CD14-positive monocyte (primary cell): ENCODE measurements around the gene RNF152. TPM values are rescaled to one million over a fixed set of nuclear protein-coding genes. Genes with fewer than 3 reads are reported as not detected.

ENCODE experiments used
- DNase-seq, 3 donors: peaks; one replicate each; pipeline ENCODE4 v3.0.0-alpha.2; 2011 to 2022
- H2AFZ ChIP-seq: 2 replicates; pipeline ENCODE4 v1.6.0; 2012; ENCODE audit warnings: mild to moderate bottlenecking, low read depth, low read length, inconsistent platforms; ENCODE audit not compliant: insufficient read depth, poor library complexity, severe bottlenecking
- H3K27ac ChIP-seq, 2 donors: 1 replicate in 1 of 2; 2 replicates in 1 of 2; pipeline ENCODE4 v1.5.1; 2012 to 2013; ENCODE audit warnings: low read length in 2 of 2, control low read depth in 1 of 2, inconsistent platforms in 1 of 2, low read depth in 1 of 2, mild to moderate bottlenecking in 1 of 2
- H3K27me3 ChIP-seq, 2 donors: one replicate each; pipeline versions ENCODE4 v1.6.0 to v1.6.1; 2011 to 2013; ENCODE audit warnings: low read length in 2 of 2; ENCODE audit not compliant: control insufficient read depth in 2 of 2, insufficient read depth in 2 of 2
- H3K36me3 ChIP-seq, 2 donors: replicated peaks in 1 of 2; 1 replicate in 1 of 2; 2 replicates in 1 of 2; pipeline versions ENCODE4 v1.5.1 to v1.6.1; 2012 to 2013; ENCODE audit warnings: low read length in 2 of 2, control low read depth in 1 of 2, inconsistent platforms in 1 of 2, mild to moderate bottlenecking in 1 of 2; ENCODE audit not compliant: insufficient read depth in 2 of 2, control insufficient read depth in 1 of 2
- H3K4me1 ChIP-seq, 2 donors: 1 replicate in 1 of 2; 2 replicates in 1 of 2; pipeline versions ENCODE4 v1.5.1 to v1.6.1; 2012 to 2013; ENCODE audit warnings: low read length in 2 of 2, control low read depth in 1 of 2, inconsistent platforms in 1 of 2, mild to moderate bottlenecking in 1 of 2, moderate library complexity in 1 of 2; ENCODE audit not compliant: insufficient read depth in 2 of 2, control insufficient read depth in 1 of 2
- H3K4me2 ChIP-seq: replicated peaks from 2 replicates; pipeline ENCODE3; 2012; ENCODE audit warnings: low read length, moderate library complexity, mild to moderate bottlenecking; ENCODE audit not compliant: poor library complexity, severe bottlenecking; ENCODE audit errors: extremely low read depth
- H3K4me3 ChIP-seq, 3 experiments: fragments of 200-600 bp in 1 of 3; sonication (generic) in 1 of 3; replicated peaks in 1 of 3; 1 replicate in 2 of 3; 2 replicates in 1 of 3; pipeline ENCODE4 v1.5.1; 2011 to 2013; ENCODE audit warnings: low read length in 3 of 3, mild to moderate bottlenecking in 3 of 3, control low read depth in 2 of 3, low read depth in 2 of 3, inconsistent platforms in 1 of 3, moderate library complexity in 1 of 3
- H3K79me2 ChIP-seq: 2 replicates; pipeline ENCODE4 v1.6.0; 2012; ENCODE audit warnings: mild to moderate bottlenecking, control low read depth, inconsistent platforms, low read length, moderate library complexity; ENCODE audit not compliant: insufficient read depth
- H3K9ac ChIP-seq: 2 replicates; pipeline ENCODE4 v1.6.0; 2017; ENCODE audit warnings: low read length, mild to moderate bottlenecking; ENCODE audit not compliant: insufficient read depth, poor library complexity, severe bottlenecking
- H3K9me3 ChIP-seq, 2 donors: replicated peaks in 1 of 2; 1 replicate in 1 of 2; 2 replicates in 1 of 2; pipeline versions ENCODE4 v1.5.1 to v1.6.1; 2012 to 2013; ENCODE audit warnings: low read length in 2 of 2, control low read depth in 1 of 2; ENCODE audit not compliant: control insufficient read depth in 1 of 2, insufficient read depth in 1 of 2
- H4K20me1 ChIP-seq: 2 replicates; pipeline ENCODE4 v1.6.0; 2012; ENCODE audit warnings: mild to moderate bottlenecking, low read length, control low read depth, moderate library complexity; ENCODE audit not compliant: insufficient read depth
- H3K27ac Mint-ChIP-seq, 7 donors: one replicate each; pipeline ENCODE4 v1.8.0; 2020; ENCODE audit warnings: mild to moderate bottlenecking in 7 of 7, mixed read lengths in 7 of 7, moderate library complexity in 6 of 7, inconsistent platforms in 2 of 7
- H3K27me3 Mint-ChIP-seq, 3 donors: one replicate each; pipeline ENCODE4 v1.8.0; 2021 to 2022; ENCODE audit warnings: low read depth in 3 of 3, mild to moderate bottlenecking in 3 of 3, mixed read lengths in 3 of 3, moderate library complexity in 3 of 3, inconsistent platforms in 1 of 3
- H3K36me3 Mint-ChIP-seq, 2 donors: one replicate each; pipeline ENCODE4 v1.8.0; 2020; ENCODE audit warnings: mixed read lengths in 2 of 2, inconsistent platforms in 1 of 2, mild to moderate bottlenecking in 1 of 2
- H3K4me1 Mint-ChIP-seq: one replicate; pipeline ENCODE4 v1.8.0; 2020; ENCODE audit warnings: mild to moderate bottlenecking, mixed read lengths
- H3K4me3 Mint-ChIP-seq, 2 donors: one replicate each; pipeline ENCODE4 v1.8.0; 2020; ENCODE audit warnings: mild to moderate bottlenecking in 2 of 2, mixed read lengths in 2 of 2, moderate library complexity in 1 of 2
- H3K9me3 Mint-ChIP-seq, 7 donors: one replicate each; pipeline ENCODE4 v1.8.0; 2020 to 2022; ENCODE audit warnings: mixed read lengths in 7 of 7, mild to moderate bottlenecking in 6 of 7, moderate library complexity in 6 of 7, inconsistent platforms in 2 of 7
- CTCF ChIP-seq: fragments of 200-600 bp; IDR thresholded peaks from one replicate; pipeline ENCODE4 v1.8.0; 2022; ENCODE audit warnings: antibody characterized with exemption, mild to moderate bottlenecking
- WGBS: methylation state at CpG from one replicate; pipeline ENCODE4 v1.1.5; 2013; ENCODE audit warnings: missing lambda C conversion rate; ENCODE audit not compliant: insufficient coverage; 5-methylcytosine and 5-hydroxymethylcytosine counted together
- intact Hi-C, 2 donors: fragments of 100-400 bp; cut with micrococcal nuclease; formaldehyde crosslinking; loops; one replicate each; pipeline versions ENCODE4 v1.15.0 to v1.15.1; 2023
- polyA plus RNA-seq, 3 donors: library from polyadenylated mRNA; depleted of rRNA in 1 of 3; unstranded in 2 of 3; stranded (reverse) in 1 of 3; fragments of 300-500 nt in 2 of 3; fragments of >200 nt in 1 of 3; fragmentation: Illumina TruSeq in 2 of 3; gene quantifications; 1 replicate in 2 of 3; 2 replicates in 1 of 3; pipeline ENCODE4 v1.2.3, GENCODE V29; 2012 to 2021

RNF152 gene
- polyA plus RNA-seq, 3 donors: 0.03 to 0.54 (median 0.45) TPM

- no peak overlapping the region for H3K4me3 Mint-ChIP-seq
- no peak overlapping the region for H3K27ac Mint-ChIP-seq
- peaks cover 9 to 17% (median 15%) of the 10 kb centered on the region in 3 donors for H3K27me3 Mint-ChIP-seq
- no peak overlapping the region for H3K27ac ChIP-seq
- no peak overlapping the region for H2AFZ ChIP-seq
- H3K9ac ChIP-seq: no peak overlapping the region
- H3K27me3 ChIP-seq: peaks cover 0 to 6% of the 10 kb centered on the region in 2 donors
- H4K20me1 ChIP-seq: no peaks in the 10 kb centered on the region
- H3K9me3 ChIP-seq: no peaks in the 10 kb centered on the region
- no peaks in the 10 kb centered on the region for H3K36me3 ChIP-seq
- no peak for DNase-seq
- peaks cover 0 to 6% (median 2%) of the 10 kb centered on the region in 7 donors for H3K9me3 Mint-ChIP-seq
- no peak for TF ChIP-seq CTCF
- H3K79me2 ChIP-seq: no peaks in the 10 kb centered on the region
- H3K4me2 ChIP-seq: no peak overlapping the region
- no peaks in the 10 kb centered on the region for H3K36me3 Mint-ChIP-seq
- 100% methylated on average over 2 of the region's 5 CpGs for WGBS
- no peaks in the 10 kb centered on the region for H3K4me1 ChIP-seq
- no peak overlapping the region for H3K4me3 ChIP-seq
- intact Hi-C loops: no loop called here
- no peaks in the 10 kb centered on the region for H3K4me1 Mint-ChIP-seq
Observed at GRCh38 chr18:61817086-61817485, 75.7 kb downstream of the RNF152 start.

- peak overlapping the region in 1 of 2 donors; percentile 39 for H3K4me3 Mint-ChIP-seq
- intact Hi-C loops: no loop called here
- peaks cover 0 to 4% of the 10 kb centered on the region in 2 donors for H3K27me3 ChIP-seq
Observed at GRCh38 chr18:61815885-61816470, 76.8 kb downstream of the RNF152 start.

More at GRCh38 chr18:61815885-61816470, 76.8 kb downstream of the RNF152 start:
- no peak overlapping the region for H2AFZ ChIP-seq
- no peak overlapping the region for H3K4me2 ChIP-seq
- no peak for DNase-seq
- Mint-ChIP-seq H3K27me3 (peaks cover 7 to 13% (median 10%) of the 10 kb centered on the region in 3 donors), H3K9me3 (peaks cover 0 to 6% (median 2%) of the 10 kb centered on the region in 7 donors), H3K36me3 (no peaks in the 10 kb centered on the region), H3K4me1 (no peaks in the 10 kb centered on the region), H3K27ac (no peak overlapping the region)
- no peaks in the 10 kb centered on the region for H3K4me1 ChIP-seq
- no peaks in the 10 kb centered on the region for H3K36me3 ChIP-seq
- no peaks in the 10 kb centered on the region for H4K20me1 ChIP-seq
- no peak overlapping the region for H3K9ac ChIP-seq
- no peaks in the 10 kb centered on the region for H3K9me3 ChIP-seq
- no peak overlapping the region for H3K4me3 ChIP-seq
- no peak for TF ChIP-seq CTCF
- no peaks in the 10 kb centered on the region for H3K79me2 ChIP-seq
- H3K27ac ChIP-seq: no peak overlapping the region
- 97% methylated on average over 29 of the region's 29 CpGs for WGBS
